Upper lobe of left lung (tissue), 4 donors: ENCODE data around the gene SGO2.

Experiments used
- CTCF ChIP-seq, 6 experiments: fragments of 450-650 bp in 4 of 6; fragments of 200-600 bp in 2 of 6; sonication (generic) in 2 of 6; IDR thresholded peaks; one replicate each; pipeline ENCODE4 v1.5.1; 2016 to 2019; ENCODE audit warnings: antibody characterized with exemption in 6 of 6
- EP300 ChIP-seq, 4 donors: sonication (generic); formaldehyde crosslinking; IDR thresholded peaks; one replicate each; pipeline ENCODE4 v1.5.1; 2017; ENCODE audit warnings: antibody characterized with exemption in 4 of 4, control low read depth in 2 of 4
- POLR2A ChIP-seq, 4 donors: fragments of 450-650 bp; IDR thresholded peaks; one replicate each; pipeline ENCODE4 v1.5.1; 2016 to 2017; ENCODE audit warnings: antibody characterized with exemption in 4 of 4, mild to moderate bottlenecking in 2 of 4

DNA sequence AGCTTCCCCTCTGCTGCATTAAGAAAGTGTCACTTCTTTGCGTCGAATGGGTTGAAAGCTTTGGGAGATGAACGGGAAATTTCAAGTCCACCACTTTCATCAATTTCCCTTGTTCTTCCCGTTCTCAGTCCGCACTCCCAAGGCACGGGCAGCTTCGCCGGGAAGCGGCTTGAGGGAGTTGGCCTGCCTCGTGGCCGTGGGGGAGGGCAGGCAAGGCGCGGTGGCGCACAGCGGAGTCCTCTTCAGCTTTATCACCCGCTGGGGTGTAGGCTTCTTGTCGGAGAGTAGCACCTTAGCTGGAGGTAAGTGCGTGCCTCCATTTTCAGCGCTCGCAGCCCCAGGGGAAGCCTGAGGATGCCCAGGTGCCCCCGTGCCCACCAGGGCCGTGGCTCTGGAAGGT is 36.0 kb upstream of the SGO2 start:
- no peak for TF ChIP-seq CTCF (IDR thresholded peaks at IDR 0.05)
- no peak for TF ChIP-seq POLR2A (IDR thresholded peaks at IDR 0.05)
- TF ChIP-seq EP300 (IDR thresholded peaks at IDR 0.05), result no peak
